Measurements from ENCODE around the gene CAMK2N2. TPM values are rescaled to one million over a fixed set of nuclear protein-coding genes. Genes with fewer than 3 reads are reported as not detected.
A peak's percentile ranks its signal among the peaks of the same experiment; 100 is the strongest.
"Not testable (repeated sequence)": the region's sequence is repeated elsewhere in the genome, so short reads cannot be mapped to it uniquely, and the experiment has no call there.

CAMK2N2 gene
- total RNA-seq, 4 donors from 2014 or later: not detected

- Histone ChIP-seq H3K9me3 (no peaks in the 10 kb centered on the region), H3K4me3 (no peak overlapping the region), H3K27me3 (peaks cover 0 to 14% of the 10 kb centered on the region in 2 donors), H3K36me3 (no peaks in the 10 kb centered on the region), H3K4me1 (no peaks in the 10 kb centered on the region), H3K27ac (no peak overlapping the region)
- DNase-seq: no peak
- no peak for TF ChIP-seq POLR2A (IDR thresholded peaks at IDR 0.05)
- TF ChIP-seq CTCF (IDR thresholded peaks at IDR 0.05): no peak
These were observed 10.9 kb upstream of the CAMK2N2 start for GRCh38 chr3:184272269-184272668.

GRCh38 chr3:184267249-184267648 is 5.9 kb upstream of the CAMK2N2 start:
- H3K9me3 ChIP-seq, H3K4me1 ChIP-seq, DNase-seq, H3K36me3 ChIP-seq, H3K4me3 ChIP-seq, H3K27ac ChIP-seq: not testable (repeated sequence)
- peaks cover 0 to 11% of the 10 kb centered on the region in 2 donors for H3K27me3 ChIP-seq

GRCh38 chr3:184262764-184263179 is 1.4 kb upstream of the CAMK2N2 start:
- TF ChIP-seq POLR2A (IDR thresholded peaks at IDR 0.05): no peak
- no peak for TF ChIP-seq CTCF (IDR thresholded peaks at IDR 0.05)
- H3K9me3 ChIP-seq: no peaks in the 10 kb centered on the region
- peaks cover 3 to 36% of the 10 kb centered on the region in 2 donors for H3K27me3 ChIP-seq
- H3K27ac ChIP-seq: no peak overlapping the region
- peaks cover 0 to 30% (median 14%) of the 10 kb centered on the region in 4 donors for H3K4me1 ChIP-seq
- DNase-seq: no peak
- no peaks in the 10 kb centered on the region for H3K36me3 ChIP-seq
- no peak overlapping the region for H3K4me3 ChIP-seq

- TF ChIP-seq POLR2A (IDR thresholded peaks at IDR 0.05) (no peak), CTCF (IDR thresholded peaks at IDR 0.05) (no peak)
- peaks cover 0 to 30% (median 14%) of the 10 kb centered on the region in 4 donors for H3K4me1 ChIP-seq
- H3K36me3 ChIP-seq: no peaks in the 10 kb centered on the region
- DNase-seq: no peak
- H3K9me3 ChIP-seq: no peaks in the 10 kb centered on the region
- peaks cover 3 to 36% of the 10 kb centered on the region in 2 donors for H3K27me3 ChIP-seq
- H3K4me3 ChIP-seq: peak overlapping the region; percentile 30 to 59 (median 56)
- no peak overlapping the region for H3K27ac ChIP-seq
These were observed 756 bp upstream of the CAMK2N2 start for GRCh38 chr3:184261854-184262763.

- Histone ChIP-seq H3K27me3 (peaks cover 3 to 36% of the 10 kb centered on the region in 2 donors), H3K4me3 (peak overlapping the region; percentile 30 to 59 (median 56)), H3K4me1 (peaks cover 0 to 30% (median 14%) of the 10 kb centered on the region in 4 donors), H3K36me3 (no peaks in the 10 kb centered on the region), H3K9me3 (no peaks in the 10 kb centered on the region), H3K27ac (no peak overlapping the region)
- TF ChIP-seq POLR2A (IDR thresholded peaks at IDR 0.05): no peak
- TF ChIP-seq CTCF (IDR thresholded peaks at IDR 0.05): no peak
- no peak for DNase-seq
These were observed 556 bp downstream of the CAMK2N2 start for GRCh38 chr3:184260724-184261269.
